ENCODE data around the gene TUBGCP3. TPM values are rescaled to one million over a fixed set of nuclear protein-coding genes. Genes with fewer than 3 reads are reported as not detected.

The TUBGCP3 gene
- total RNA-seq, 2 experiments from 2014 or later: 19.4 to 36.2 TPM

DNA sequence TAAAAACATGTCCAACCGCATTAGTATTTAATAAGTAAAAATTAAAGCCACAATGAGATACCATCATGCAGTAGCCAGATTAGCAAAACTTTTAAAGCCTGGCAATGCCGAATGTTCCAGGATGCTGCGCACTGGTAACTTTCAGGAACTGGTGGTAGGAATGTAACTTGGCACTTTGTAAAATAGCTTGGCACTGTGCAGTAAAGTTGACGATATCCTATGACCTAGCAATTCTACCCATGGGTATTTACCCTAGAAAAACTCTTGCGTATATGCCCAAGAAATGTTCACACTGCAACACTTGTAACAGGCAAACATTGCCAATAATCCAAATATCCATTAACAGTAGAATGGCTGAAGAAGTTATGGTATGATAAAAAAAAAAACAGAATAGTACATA is 114.1 kb downstream of the TUBGCP3 start:
- no peak overlapping the region for H3K27ac ChIP-seq (ENCODE audit: low read depth, low read length, poor library complexity, severe bottlenecking)
- no peak overlapping the region for H2AFZ ChIP-seq (ENCODE audit: low read length)
- H3K4me2 ChIP-seq (ENCODE audit: low read length): no peak overlapping the region
- ChIA-PET CTCF (ENCODE audit: unreplicated experiment) (no interaction called here), POLR2A (no interaction called here)
- H3K79me2 ChIP-seq (ENCODE audit: insufficient read depth, low read depth, low read length): no peaks in the 10 kb centered on the region
- DNase-seq (ENCODE audit: low spot score): no peak
- no peaks in the 10 kb centered on the region for H4K20me1 ChIP-seq (ENCODE audit: insufficient read depth, low read length)
- no peaks in the 10 kb centered on the region for H3K4me1 ChIP-seq (ENCODE audit: insufficient read depth, low read length, poor library complexity, severe bottlenecking)
- BruUV-seq (replicated peaks): no TSS peak
- no peak overlapping the region for H3K4me3 ChIP-seq (ENCODE audit: low read depth, low read length, poor library complexity, severe bottlenecking)
- H3K9me3 ChIP-seq (ENCODE audit: low read length): no peaks in the 10 kb centered on the region
- intact Hi-C loops (cut with micrococcal nuclease; ENCODE audit: unreplicated experiment): no loop called here
- no peaks in the 10 kb centered on the region for H3K9me2 ChIP-seq (ENCODE audit: insufficient read depth, low read length)
- TF ChIP-seq EZH2phosphoT487 (IDR thresholded peaks at IDR 0.05; ENCODE audit: borderline replicate concordance, low read depth, low read length): no peak
- TF ChIP-seq, protein P1, sequence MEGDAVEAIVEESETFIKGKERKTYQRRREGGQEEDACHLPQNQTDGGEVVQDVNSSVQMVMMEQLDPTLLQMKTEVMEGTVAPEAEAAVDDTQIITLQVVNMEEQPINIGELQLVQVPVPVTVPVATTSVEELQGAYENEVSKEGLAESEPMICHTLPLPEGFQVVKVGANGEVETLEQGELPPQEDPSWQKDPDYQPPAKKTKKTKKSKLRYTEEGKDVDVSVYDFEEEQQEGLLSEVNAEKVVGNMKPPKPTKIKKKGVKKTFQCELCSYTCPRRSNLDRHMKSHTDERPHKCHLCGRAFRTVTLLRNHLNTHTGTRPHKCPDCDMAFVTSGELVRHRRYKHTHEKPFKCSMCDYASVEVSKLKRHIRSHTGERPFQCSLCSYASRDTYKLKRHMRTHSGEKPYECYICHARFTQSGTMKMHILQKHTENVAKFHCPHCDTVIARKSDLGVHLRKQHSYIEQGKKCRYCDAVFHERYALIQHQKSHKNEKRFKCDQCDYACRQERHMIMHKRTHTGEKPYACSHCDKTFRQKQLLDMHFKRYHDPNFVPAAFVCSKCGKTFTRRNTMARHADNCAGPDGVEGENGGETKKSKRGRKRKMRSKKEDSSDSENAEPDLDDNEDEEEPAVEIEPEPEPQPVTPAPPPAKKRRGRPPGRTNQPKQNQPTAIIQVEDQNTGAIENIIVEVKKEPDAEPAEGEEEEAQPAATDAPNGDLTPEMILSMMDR (conservative IDR thresholded peaks at IDR 0.05; ENCODE audit: low read length): no peak
- no peaks in the 10 kb centered on the region for H3K36me3 ChIP-seq (ENCODE audit: insufficient read depth, low read length)

DNA sequence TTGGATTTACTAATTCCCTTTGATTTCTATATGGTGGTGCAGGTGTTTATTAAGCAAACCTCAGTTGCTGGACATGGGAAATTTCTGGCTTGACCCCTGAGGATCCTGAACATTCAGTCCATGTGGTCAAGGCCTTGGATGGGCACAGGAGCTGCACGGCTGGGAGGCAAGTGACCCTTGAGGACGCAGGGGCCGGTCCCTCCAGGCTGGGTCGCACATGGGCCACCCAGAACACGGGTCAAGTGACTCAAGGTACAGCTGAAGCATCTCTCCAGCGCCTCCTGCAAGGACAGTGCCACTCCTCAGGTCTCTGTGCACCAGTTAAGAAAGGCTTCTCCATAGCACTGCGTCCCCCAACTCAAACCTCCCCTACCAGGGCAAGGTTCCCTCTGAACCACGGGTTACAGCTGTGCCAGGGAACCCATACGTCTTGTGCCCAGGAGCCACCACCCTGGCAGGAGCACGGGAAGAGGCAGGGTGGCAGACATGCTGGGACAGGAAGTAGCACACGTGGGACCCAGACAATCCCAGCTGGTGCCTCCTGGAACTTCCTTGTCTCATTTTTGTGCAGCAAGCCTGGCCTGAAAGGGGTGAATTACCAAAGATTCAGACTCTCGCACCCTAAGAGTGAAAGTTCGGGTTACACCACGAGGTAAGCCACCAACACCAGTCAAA is 118.7 kb downstream of the TUBGCP3 start:
- no peak for TF ChIP-seq EZH2phosphoT487 (IDR thresholded peaks at IDR 0.05; ENCODE audit: borderline replicate concordance, low read depth, low read length)
- TF ChIP-seq, protein P1 (conservative IDR thresholded peaks at IDR 0.05; ENCODE audit: low read length): no peak
- ChIA-PET POLR2A (no interaction called here), CTCF (ENCODE audit: unreplicated experiment) (interaction anchor here (0.5 kb wide), 1 partner anchor 405 kb away, joined by 3 read pairs; no protein-coding TSS in a partner anchor)
- no peaks in the 10 kb centered on the region for H3K36me3 ChIP-seq (ENCODE audit: insufficient read depth, low read length)
- no peak overlapping the region for H3K4me3 ChIP-seq (ENCODE audit: low read depth, low read length, poor library complexity, severe bottlenecking)
- H3K9me2 ChIP-seq (ENCODE audit: insufficient read depth, low read length): no peaks in the 10 kb centered on the region
- no peak overlapping the region for H3K4me2 ChIP-seq (ENCODE audit: low read length)
- no peak overlapping the region for H3K27ac ChIP-seq (ENCODE audit: low read depth, low read length, poor library complexity, severe bottlenecking)
- BruUV-seq (replicated peaks): no TSS peak
- H2AFZ ChIP-seq (ENCODE audit: low read length): no peak overlapping the region
- no peak for DNase-seq (ENCODE audit: low spot score)
- no peaks in the 10 kb centered on the region for H4K20me1 ChIP-seq (ENCODE audit: insufficient read depth, low read length)
- H3K4me1 ChIP-seq (ENCODE audit: insufficient read depth, low read length, poor library complexity, severe bottlenecking): no peaks in the 10 kb centered on the region
- no peaks in the 10 kb centered on the region for H3K79me2 ChIP-seq (ENCODE audit: insufficient read depth, low read depth, low read length)
- intact Hi-C loops (cut with micrococcal nuclease; ENCODE audit: unreplicated experiment): no loop called here
- H3K9me3 ChIP-seq (ENCODE audit: low read length): no peaks in the 10 kb centered on the region

- Histone ChIP-seq H3K4me1 (ENCODE audit: insufficient read depth, low read length, poor library complexity, severe bottlenecking) (no peaks in the 10 kb centered on the region), H3K27ac (ENCODE audit: low read depth, low read length, poor library complexity, severe bottlenecking) (no peak overlapping the region), H3K9me2 (ENCODE audit: insufficient read depth, low read length) (no peaks in the 10 kb centered on the region), H3K9me3 (ENCODE audit: low read length) (no peaks in the 10 kb centered on the region), H3K4me2 (ENCODE audit: low read length) (no peak overlapping the region), H3K4me3 (ENCODE audit: low read depth, low read length, poor library complexity, severe bottlenecking) (no peak overlapping the region), H2AFZ (ENCODE audit: low read length) (no peak overlapping the region), H3K79me2 (ENCODE audit: insufficient read depth, low read depth, low read length) (no peaks in the 10 kb centered on the region), H4K20me1 (ENCODE audit: insufficient read depth, low read length) (no peaks in the 10 kb centered on the region), H3K36me3 (ENCODE audit: insufficient read depth, low read length) (no peaks in the 10 kb centered on the region)
- ChIA-PET POLR2A (no interaction called here), CTCF (ENCODE audit: unreplicated experiment) (no interaction called here)
- no peak for DNase-seq (ENCODE audit: low spot score)
- intact Hi-C loops (cut with micrococcal nuclease; ENCODE audit: unreplicated experiment): no loop called here
- BruUV-seq (replicated peaks): no TSS peak
- no peak for TF ChIP-seq EZH2phosphoT487 (IDR thresholded peaks at IDR 0.05; ENCODE audit: borderline replicate concordance, low read depth, low read length)
- TF ChIP-seq, protein P1 (conservative IDR thresholded peaks at IDR 0.05; ENCODE audit: low read length): no peak
Observed at GRCh38 chr13:112468069-112468468, 119.9 kb downstream of the TUBGCP3 start.

All from OCI-LY7 (cell line).